Measurements from ENCODE around the gene MCC.
"Not testable (repeated sequence)": the region's sequence is repeated elsewhere in the genome, so short reads cannot be mapped to it uniquely, and the experiment has no call there.

The MCC gene

GRCh38 chr5:113474100-113474728, 14.0 kb downstream of the MCC start:
- no peak for TF ChIP-seq ZFX (IDR thresholded peaks at IDR 0.05; ENCODE audit: borderline replicate concordance)
- TF ChIP-seq CTCF (IDR thresholded peaks at IDR 0.05) = no peak
- H3K27ac ChIP-seq = no peak overlapping the region

- TF ChIP-seq CTCF (IDR thresholded peaks at IDR 0.05) (no peak), ZFX (IDR thresholded peaks at IDR 0.05; ENCODE audit: borderline replicate concordance) (no peak)
- H3K27ac ChIP-seq = no peak overlapping the region
Measured at GRCh38 chr5:113463032-113463431, 25.2 kb downstream of the MCC start.

- H3K27ac ChIP-seq = not testable (repeated sequence)
Measured at GRCh38 chr5:113457106-113457505, 31.1 kb downstream of the MCC start.

- TF ChIP-seq CTCF (IDR thresholded peaks at IDR 0.05) (no peak), ZFX (IDR thresholded peaks at IDR 0.05; ENCODE audit: borderline replicate concordance) (no peak)
- H3K27ac ChIP-seq = no peak overlapping the region
Measured at GRCh38 chr5:113452941-113453340, 35.3 kb downstream of the MCC start.

GRCh38 chr5:113451797-113452196, 36.5 kb downstream of the MCC start:
- TF ChIP-seq ZFX (IDR thresholded peaks at IDR 0.05; ENCODE audit: borderline replicate concordance) (no peak), CTCF (IDR thresholded peaks at IDR 0.05) (no peak)
- H3K27ac ChIP-seq = no peak overlapping the region

GRCh38 chr5:113450929-113451328, 37.3 kb downstream of the MCC start:
- no peak for TF ChIP-seq CTCF (IDR thresholded peaks at IDR 0.05)
- TF ChIP-seq ZFX (IDR thresholded peaks at IDR 0.05; ENCODE audit: borderline replicate concordance) = no peak
- H3K27ac ChIP-seq = no peak overlapping the region

GRCh38 chr5:113450462-113450861, 37.8 kb downstream of the MCC start:
- TF ChIP-seq CTCF (IDR thresholded peaks at IDR 0.05) (no peak), ZFX (IDR thresholded peaks at IDR 0.05; ENCODE audit: borderline replicate concordance) (no peak)
- no peak overlapping the region for H3K27ac ChIP-seq

- no peak overlapping the region for H3K27ac ChIP-seq
- TF ChIP-seq ZFX (IDR thresholded peaks at IDR 0.05; ENCODE audit: borderline replicate concordance) (no peak), CTCF (IDR thresholded peaks at IDR 0.05) (no peak)
Measured at GRCh38 chr5:113448252-113448651, 40.0 kb downstream of the MCC start.
